NCI-H1436 (cell line): ENCODE results near the gene CROCC2.

ENCODE experiments used
- DNase-seq: peaks from one replicate; lab custom pipeline; 2025; lab: John Stamatoyannopoulos, UW

The CROCC2 gene

GRCh38 chr2:241038374-241039180 lies 132.4 kb downstream of the CROCC2 start:
- DNase-seq: no peak

DNA sequence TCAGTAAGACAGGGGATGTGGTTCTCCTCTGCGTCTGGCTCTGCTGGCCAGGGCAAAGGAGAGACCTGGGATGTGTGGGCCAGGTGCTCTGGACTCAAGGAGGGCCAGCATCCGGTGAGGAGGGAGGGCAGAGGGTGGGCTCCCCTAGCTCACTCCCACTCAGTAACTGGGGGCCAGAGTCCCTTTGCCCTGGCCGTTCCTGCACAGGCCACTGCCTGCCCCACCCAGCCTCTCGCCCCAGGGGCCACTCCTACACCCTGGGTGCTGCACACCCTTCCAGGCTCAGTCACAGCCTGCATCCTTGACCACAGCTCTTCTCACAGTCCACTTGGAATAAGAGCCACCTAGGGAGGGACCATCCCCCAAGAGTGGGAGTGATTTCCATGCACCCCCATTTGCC lies 133.3 kb downstream of the CROCC2 start:
- no peak for DNase-seq

- DNase-seq: no peak
Measured at GRCh38 chr2:241040081-241040803, 134.1 kb downstream of the CROCC2 start.

DNA sequence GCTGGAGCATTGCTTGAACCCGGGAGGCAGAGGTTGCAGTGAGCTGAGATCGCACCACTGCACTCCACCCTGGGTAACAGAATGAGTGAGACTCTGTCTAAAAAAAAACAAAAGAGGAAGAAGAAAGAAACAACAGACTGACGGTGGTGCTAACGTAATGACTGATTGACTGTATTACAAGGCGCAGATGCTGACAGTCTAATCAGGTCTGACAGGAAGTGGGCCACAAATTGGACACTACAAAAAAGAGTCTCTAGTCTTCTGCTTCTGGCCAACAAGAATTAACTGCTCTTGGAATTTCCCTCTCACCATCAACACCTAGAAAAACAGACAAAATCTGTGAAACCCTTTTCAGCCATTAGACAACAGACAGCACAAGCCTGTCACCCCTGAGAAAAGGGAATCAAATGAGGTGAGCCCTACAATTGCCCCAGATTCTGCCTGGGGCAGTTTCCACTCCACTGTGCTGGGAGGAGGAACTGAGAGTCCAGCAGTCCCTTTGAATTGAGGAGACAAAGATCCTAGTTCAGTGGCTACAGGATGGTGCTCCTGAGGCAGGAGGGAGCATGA lies 135.5 kb downstream of the CROCC2 start:
- no peak for DNase-seq
